ENCODE measurements around the gene MYO1H.
A peak's percentile ranks its signal among the peaks of the same experiment; 100 is the strongest.
"Not testable (repeated sequence)": the region's sequence is repeated elsewhere in the genome, so short reads cannot be mapped to it uniquely, and the experiment has no call there.

Gene MYO1H

DNA sequence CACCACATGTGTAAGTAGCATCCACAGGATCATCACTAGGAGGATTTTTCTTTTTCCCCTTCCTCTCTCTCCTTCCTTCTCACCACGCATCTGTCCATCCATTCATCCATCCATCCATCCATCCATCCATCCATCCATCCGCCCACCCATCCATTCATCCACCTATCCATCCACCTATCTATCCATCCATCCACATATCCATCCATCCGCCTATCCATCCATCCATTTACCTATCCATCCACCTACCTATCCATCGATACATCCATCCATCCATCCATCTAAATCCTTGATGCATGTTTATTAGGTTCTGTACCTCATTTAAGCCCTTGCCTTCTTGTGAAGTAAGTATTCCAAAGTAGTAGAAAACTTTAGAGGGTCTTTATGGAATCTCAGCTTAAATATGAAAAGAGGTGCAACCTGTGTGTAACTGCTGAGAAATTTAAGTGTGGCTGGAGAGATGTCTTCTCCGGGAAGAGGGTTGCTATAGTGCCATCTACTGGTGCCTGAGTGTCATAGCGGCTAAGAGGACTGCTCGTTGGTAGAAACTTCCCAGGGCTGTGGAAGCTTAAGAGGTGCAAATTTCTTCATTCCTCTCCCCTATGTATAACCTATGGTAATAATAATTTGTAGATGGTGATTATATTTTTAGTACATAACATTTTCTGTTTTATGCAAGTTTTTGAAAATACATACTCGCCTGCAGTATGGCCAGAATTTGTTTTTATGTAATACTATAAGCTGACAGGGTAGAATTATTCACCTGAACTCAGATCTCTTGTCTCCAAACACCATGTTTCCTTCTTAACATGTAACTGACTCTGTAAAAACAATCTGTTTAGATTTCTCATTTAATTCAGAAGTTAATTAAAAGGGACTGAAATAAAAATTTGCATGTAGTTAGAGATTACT lies 46.0 kb downstream of the MYO1H start:
- Histone ChIP-seq H3K18ac (ENCODE audit: low read length) (no peak overlapping the region), H3K4me3 (ENCODE audit: low read depth, low read length) (no peak overlapping the region), H3K36me3 (ENCODE audit: control insufficient read depth in 1 of 2, insufficient read depth in 2 of 2, low read length in 2 of 2) (no peaks in the 10 kb centered on the region), H4K8ac (ENCODE audit: low read depth, low read length) (no peak overlapping the region), H2BK120ac (ENCODE audit: insufficient read depth, low read length, poor library complexity) (no peak overlapping the region), H3K9me3 (ENCODE audit: insufficient read depth, low read depth, low read length) (peaks cover 1% of the 10 kb centered on the region), H3K4me2 (ENCODE audit: low read length) (no peak overlapping the region), H3K79me1 (ENCODE audit: low read length) (no peaks in the 10 kb centered on the region), H3K4me1 (ENCODE audit: control insufficient read depth in 1 of 2, insufficient read depth in 2 of 2, low read length in 2 of 2) (no peaks in the 10 kb centered on the region), H3K27ac (ENCODE audit: low read depth, low read length) (no peak overlapping the region), H4K91ac (ENCODE audit: low read depth, low read length) (no peak overlapping the region), H3K4ac (ENCODE audit: low read depth, low read length) (no peak overlapping the region), H3K79me2 (ENCODE audit: control insufficient read depth, insufficient read depth, low read length, poor library complexity) (no peaks in the 10 kb centered on the region), H3K14ac (ENCODE audit: low read length) (no peak overlapping the region), H4K12ac (ENCODE audit: low read depth, low read length) (no peak overlapping the region), H3K23ac (ENCODE audit: low read length) (no peak overlapping the region), H2BK12ac (ENCODE audit: low read length) (no peak overlapping the region), H3K9ac (ENCODE audit: low read length) (no peak overlapping the region), H3K27me3 (ENCODE audit: insufficient read depth, low read length) (no peaks in the 10 kb centered on the region), H2AFZ (ENCODE audit: insufficient read depth, low read length, poor library complexity) (no peak overlapping the region), H2BK5ac (ENCODE audit: low read depth, low read length, poor library complexity) (no peak overlapping the region), H2AK5ac (ENCODE audit: low read length) (no peak overlapping the region)
- peak; percentile 38 to 87 for DNase-seq
- WGBS (ENCODE audit: extremely low coverage, insufficient coverage, insufficient read length): 100% methylated on average over 2 of the region's 8 CpGs

DNA sequence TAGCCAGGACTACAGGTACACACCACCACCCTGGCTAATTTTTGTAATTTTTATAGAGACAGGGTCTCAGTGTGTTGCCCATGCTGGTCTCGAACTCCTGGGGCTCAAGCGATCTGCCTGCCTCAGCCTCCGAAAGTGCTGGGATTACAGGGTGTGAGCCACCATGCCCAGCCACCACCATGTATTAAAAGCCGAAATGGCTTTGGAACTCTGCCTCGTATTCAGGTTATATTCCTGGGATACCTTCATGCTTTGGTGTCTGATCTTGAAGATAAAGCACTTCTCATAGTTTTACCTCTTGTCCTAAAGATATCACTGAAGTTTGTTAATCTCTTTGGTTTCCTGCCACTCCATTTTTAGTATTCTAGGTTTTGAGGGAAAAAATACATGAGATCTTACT lies 47.2 kb downstream of the MYO1H start:
- no peak overlapping the region for H2BK5ac ChIP-seq (ENCODE audit: low read depth, low read length, poor library complexity)
- no peak overlapping the region for H2BK12ac ChIP-seq (ENCODE audit: low read length)
- no peaks in the 10 kb centered on the region for H3K36me3 ChIP-seq (ENCODE audit: control insufficient read depth in 1 of 2, insufficient read depth in 2 of 2, low read length in 2 of 2)
- no peak overlapping the region for H3K9ac ChIP-seq (ENCODE audit: low read length)
- H3K79me1 ChIP-seq (ENCODE audit: low read length): no peaks in the 10 kb centered on the region
- H3K27me3 ChIP-seq (ENCODE audit: insufficient read depth, low read length): no peaks in the 10 kb centered on the region
- H3K27ac ChIP-seq (ENCODE audit: low read depth, low read length): no peak overlapping the region
- H4K91ac ChIP-seq (ENCODE audit: low read depth, low read length): no peak overlapping the region
- no peak overlapping the region for H2AFZ ChIP-seq (ENCODE audit: insufficient read depth, low read length, poor library complexity)
- no peak overlapping the region for H2AK5ac ChIP-seq (ENCODE audit: low read length)
- no peaks in the 10 kb centered on the region for H3K4me1 ChIP-seq (ENCODE audit: control insufficient read depth in 1 of 2, insufficient read depth in 2 of 2, low read length in 2 of 2)
- H3K4ac ChIP-seq (ENCODE audit: low read depth, low read length): no peak overlapping the region
- no peak overlapping the region for H3K18ac ChIP-seq (ENCODE audit: low read length)
- H4K12ac ChIP-seq (ENCODE audit: low read depth, low read length): no peak overlapping the region
- H3K14ac ChIP-seq (ENCODE audit: low read length): no peak overlapping the region
- DNase-seq: peak; percentile 54 to 89
- no peak overlapping the region for H2BK120ac ChIP-seq (ENCODE audit: insufficient read depth, low read length, poor library complexity)
- no peak overlapping the region for H4K8ac ChIP-seq (ENCODE audit: low read depth, low read length)
- no peak overlapping the region for H3K4me2 ChIP-seq (ENCODE audit: low read length)
- no peaks in the 10 kb centered on the region for H3K79me2 ChIP-seq (ENCODE audit: control insufficient read depth, insufficient read depth, low read length, poor library complexity)
- H3K4me3 ChIP-seq (ENCODE audit: low read depth, low read length): no peak overlapping the region
- H3K23ac ChIP-seq (ENCODE audit: low read length): no peak overlapping the region
- WGBS (ENCODE audit: extremely low coverage, insufficient coverage, insufficient read length): no CpG with 5 or more reads among the region's 5 CpGs
- H3K9me3 ChIP-seq (ENCODE audit: insufficient read depth, low read depth, low read length): peaks cover 1% of the 10 kb centered on the region

DNA sequence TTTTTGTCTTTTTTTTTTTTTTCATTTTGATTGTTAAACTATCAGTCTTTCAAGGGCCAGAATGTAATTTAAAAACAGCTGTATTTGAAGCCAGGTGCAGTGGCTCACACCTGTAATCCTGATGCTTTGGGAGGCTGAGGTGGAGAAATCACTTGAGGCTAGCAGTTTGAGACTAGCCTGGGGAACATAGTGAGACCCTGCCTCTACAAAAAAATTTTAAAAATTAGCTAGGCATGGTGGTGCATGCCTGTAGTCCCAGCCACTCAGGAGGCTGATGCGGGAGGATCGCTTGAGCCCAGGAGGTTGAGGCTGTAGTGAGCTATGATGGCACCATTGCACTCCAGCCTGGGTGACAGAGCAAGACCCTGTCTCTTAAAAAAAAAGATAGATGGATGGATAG lies 57.1 kb downstream of the MYO1H start:
- H2AFZ ChIP-seq (ENCODE audit: insufficient read depth, low read length, poor library complexity); H3K14ac ChIP-seq (ENCODE audit: low read length): not testable (repeated sequence)
- WGBS (ENCODE audit: extremely low coverage, insufficient coverage, insufficient read length): no CpG with 5 or more reads among the region's 2 CpGs

DNA sequence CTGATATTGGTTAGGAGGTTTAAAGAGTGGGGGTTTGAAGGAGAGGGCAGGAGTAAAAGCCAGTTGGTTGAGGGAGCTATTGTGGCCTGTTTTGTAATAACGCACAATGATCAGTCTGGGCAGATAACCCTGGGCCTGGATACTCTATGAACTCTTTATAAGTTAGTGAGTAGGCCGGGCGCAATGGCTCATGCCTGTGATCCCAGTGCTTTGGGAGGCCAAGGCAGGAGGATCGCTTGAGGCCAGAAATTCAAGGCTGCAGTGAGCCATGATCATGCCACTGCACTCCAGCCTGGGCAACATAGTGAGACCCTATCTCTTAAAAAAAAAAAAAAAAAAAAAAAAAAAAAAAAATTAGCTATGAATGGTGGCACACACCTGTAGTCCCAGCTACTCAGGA lies 58.4 kb downstream of the MYO1H start:
- not testable (repeated sequence) for H3K27me3 ChIP-seq (ENCODE audit: insufficient read depth, low read length); H3K79me1 ChIP-seq (ENCODE audit: low read length); H3K23ac ChIP-seq (ENCODE audit: low read length); H3K4me3 ChIP-seq (ENCODE audit: low read depth, low read length); H2AK5ac ChIP-seq (ENCODE audit: low read length); H3K4me1 ChIP-seq (ENCODE audit: control insufficient read depth in 1 of 2, insufficient read depth in 2 of 2, low read length in 2 of 2); H2BK12ac ChIP-seq (ENCODE audit: low read length); H3K27ac ChIP-seq (ENCODE audit: low read depth, low read length); H3K18ac ChIP-seq (ENCODE audit: low read length); H3K36me3 ChIP-seq (ENCODE audit: control insufficient read depth in 1 of 2, insufficient read depth in 2 of 2, low read length in 2 of 2); H3K4me2 ChIP-seq (ENCODE audit: low read length); DNase-seq; H4K91ac ChIP-seq (ENCODE audit: low read depth, low read length); H3K9me3 ChIP-seq (ENCODE audit: insufficient read depth, low read depth, low read length); H2BK5ac ChIP-seq (ENCODE audit: low read depth, low read length, poor library complexity); H2AFZ ChIP-seq (ENCODE audit: insufficient read depth, low read length, poor library complexity); H4K8ac ChIP-seq (ENCODE audit: low read depth, low read length); H4K12ac ChIP-seq (ENCODE audit: low read depth, low read length); H3K79me2 ChIP-seq (ENCODE audit: control insufficient read depth, insufficient read depth, low read length, poor library complexity); H3K4ac ChIP-seq (ENCODE audit: low read depth, low read length); H3K14ac ChIP-seq (ENCODE audit: low read length); H2BK120ac ChIP-seq (ENCODE audit: insufficient read depth, low read length, poor library complexity); H3K9ac ChIP-seq (ENCODE audit: low read length)
- no CpG with 5 or more reads among the region's 4 CpGs for WGBS (ENCODE audit: extremely low coverage, insufficient coverage, insufficient read length)

More for the DNA sequence above, 57.1 kb downstream of the MYO1H start:
- not testable (repeated sequence) for H4K12ac ChIP-seq (ENCODE audit: low read depth, low read length); H2BK120ac ChIP-seq (ENCODE audit: insufficient read depth, low read length, poor library complexity); H3K27me3 ChIP-seq (ENCODE audit: insufficient read depth, low read length); H3K18ac ChIP-seq (ENCODE audit: low read length); H3K36me3 ChIP-seq (ENCODE audit: control insufficient read depth in 1 of 2, insufficient read depth in 2 of 2, low read length in 2 of 2); H3K27ac ChIP-seq (ENCODE audit: low read depth, low read length); H3K9ac ChIP-seq (ENCODE audit: low read length); H4K91ac ChIP-seq (ENCODE audit: low read depth, low read length); H3K4me3 ChIP-seq (ENCODE audit: low read depth, low read length); H3K79me2 ChIP-seq (ENCODE audit: control insufficient read depth, insufficient read depth, low read length, poor library complexity); H3K4me1 ChIP-seq (ENCODE audit: control insufficient read depth in 1 of 2, insufficient read depth in 2 of 2, low read length in 2 of 2); H2BK5ac ChIP-seq (ENCODE audit: low read depth, low read length, poor library complexity); H3K4me2 ChIP-seq (ENCODE audit: low read length); H3K23ac ChIP-seq (ENCODE audit: low read length); H3K9me3 ChIP-seq (ENCODE audit: insufficient read depth, low read depth, low read length); H2AK5ac ChIP-seq (ENCODE audit: low read length); H4K8ac ChIP-seq (ENCODE audit: low read depth, low read length); H2BK12ac ChIP-seq (ENCODE audit: low read length); H3K79me1 ChIP-seq (ENCODE audit: low read length); H3K4ac ChIP-seq (ENCODE audit: low read depth, low read length)
- DNase-seq: peak; percentile 52 to 75

Data from trophoblast cell (in vitro differentiated cells and primary cell).